ENCODE measurements around the gene MAPKAPK2.

DNA sequence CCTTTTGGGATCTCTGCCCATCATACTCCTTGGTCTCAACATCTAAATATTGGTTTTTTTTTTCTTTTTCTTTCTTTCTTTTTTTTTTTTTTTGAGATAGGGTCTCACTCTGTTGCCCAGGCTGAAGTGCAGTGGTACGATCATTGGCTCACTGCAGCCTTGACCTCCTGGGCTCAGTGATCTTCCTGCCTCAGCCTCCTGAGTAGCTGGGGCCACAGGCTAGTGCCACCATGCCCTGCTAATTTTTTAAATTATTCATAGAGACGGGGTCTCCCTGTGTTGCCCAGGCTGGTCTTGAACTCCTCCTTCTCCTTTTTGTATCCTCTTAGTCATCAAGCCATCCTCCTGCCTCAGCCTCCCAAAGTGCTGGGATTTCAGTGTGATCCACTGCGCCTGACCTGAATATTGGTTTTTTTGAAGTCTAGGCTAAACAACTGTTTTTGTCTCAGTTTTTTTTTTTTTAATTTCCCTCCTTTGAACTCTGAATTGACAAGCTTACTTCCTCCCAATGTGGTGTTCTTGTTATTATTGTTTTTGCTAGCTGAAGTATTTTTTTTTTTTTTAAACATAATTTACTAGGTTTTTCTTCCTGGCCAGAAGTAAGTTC is 30.9 kb downstream of the MAPKAPK2 start:
- TF ChIP-seq, protein P1, sequence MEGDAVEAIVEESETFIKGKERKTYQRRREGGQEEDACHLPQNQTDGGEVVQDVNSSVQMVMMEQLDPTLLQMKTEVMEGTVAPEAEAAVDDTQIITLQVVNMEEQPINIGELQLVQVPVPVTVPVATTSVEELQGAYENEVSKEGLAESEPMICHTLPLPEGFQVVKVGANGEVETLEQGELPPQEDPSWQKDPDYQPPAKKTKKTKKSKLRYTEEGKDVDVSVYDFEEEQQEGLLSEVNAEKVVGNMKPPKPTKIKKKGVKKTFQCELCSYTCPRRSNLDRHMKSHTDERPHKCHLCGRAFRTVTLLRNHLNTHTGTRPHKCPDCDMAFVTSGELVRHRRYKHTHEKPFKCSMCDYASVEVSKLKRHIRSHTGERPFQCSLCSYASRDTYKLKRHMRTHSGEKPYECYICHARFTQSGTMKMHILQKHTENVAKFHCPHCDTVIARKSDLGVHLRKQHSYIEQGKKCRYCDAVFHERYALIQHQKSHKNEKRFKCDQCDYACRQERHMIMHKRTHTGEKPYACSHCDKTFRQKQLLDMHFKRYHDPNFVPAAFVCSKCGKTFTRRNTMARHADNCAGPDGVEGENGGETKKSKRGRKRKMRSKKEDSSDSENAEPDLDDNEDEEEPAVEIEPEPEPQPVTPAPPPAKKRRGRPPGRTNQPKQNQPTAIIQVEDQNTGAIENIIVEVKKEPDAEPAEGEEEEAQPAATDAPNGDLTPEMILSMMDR (IDR thresholded peaks at IDR 0.05) = no peak
- TF ChIP-seq, protein P2, sequence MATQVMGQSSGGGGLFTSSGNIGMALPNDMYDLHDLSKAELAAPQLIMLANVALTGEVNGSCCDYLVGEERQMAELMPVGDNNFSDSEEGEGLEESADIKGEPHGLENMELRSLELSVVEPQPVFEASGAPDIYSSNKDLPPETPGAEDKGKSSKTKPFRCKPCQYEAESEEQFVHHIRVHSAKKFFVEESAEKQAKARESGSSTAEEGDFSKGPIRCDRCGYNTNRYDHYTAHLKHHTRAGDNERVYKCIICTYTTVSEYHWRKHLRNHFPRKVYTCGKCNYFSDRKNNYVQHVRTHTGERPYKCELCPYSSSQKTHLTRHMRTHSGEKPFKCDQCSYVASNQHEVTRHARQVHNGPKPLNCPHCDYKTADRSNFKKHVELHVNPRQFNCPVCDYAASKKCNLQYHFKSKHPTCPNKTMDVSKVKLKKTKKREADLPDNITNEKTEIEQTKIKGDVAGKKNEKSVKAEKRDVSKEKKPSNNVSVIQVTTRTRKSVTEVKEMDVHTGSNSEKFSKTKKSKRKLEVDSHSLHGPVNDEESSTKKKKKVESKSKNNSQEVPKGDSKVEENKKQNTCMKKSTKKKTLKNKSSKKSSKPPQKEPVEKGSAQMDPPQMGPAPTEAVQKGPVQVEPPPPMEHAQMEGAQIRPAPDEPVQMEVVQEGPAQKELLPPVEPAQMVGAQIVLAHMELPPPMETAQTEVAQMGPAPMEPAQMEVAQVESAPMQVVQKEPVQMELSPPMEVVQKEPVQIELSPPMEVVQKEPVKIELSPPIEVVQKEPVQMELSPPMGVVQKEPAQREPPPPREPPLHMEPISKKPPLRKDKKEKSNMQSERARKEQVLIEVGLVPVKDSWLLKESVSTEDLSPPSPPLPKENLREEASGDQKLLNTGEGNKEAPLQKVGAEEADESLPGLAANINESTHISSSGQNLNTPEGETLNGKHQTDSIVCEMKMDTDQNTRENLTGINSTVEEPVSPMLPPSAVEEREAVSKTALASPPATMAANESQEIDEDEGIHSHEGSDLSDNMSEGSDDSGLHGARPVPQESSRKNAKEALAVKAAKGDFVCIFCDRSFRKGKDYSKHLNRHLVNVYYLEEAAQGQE (IDR thresholded peaks at IDR 0.05; ENCODE audit: insufficient read depth in 1 of 2, low read depth in 2 of 2, low read length in 1 of 2) = no peak
- TF ChIP-seq POLR2AphosphoS5 (IDR thresholded peaks at IDR 0.05; ENCODE audit: low read depth, low read length) (no peak), SIN3A (IDR thresholded peaks at IDR 0.05; ENCODE audit: borderline replicate concordance, insufficient read depth, low read depth, low read length) (no peak)
